Head of caudate nucleus (tissue), 42 donors: Measurements from ENCODE around the gene FXN.
A peak's percentile ranks its signal among the peaks of the same experiment; 100 is the strongest.
"Not testable (repeated sequence)": the region's sequence is repeated elsewhere in the genome, so short reads cannot be mapped to it uniquely, and the experiment has no call there.

Experiments
- DNase-seq, 42 donors: peaks; one replicate each; pipeline versions ENCODE4 v3.0.0 to v3.0.0-alpha.2; 2020 to 2021; ENCODE audit warnings: mixed read lengths in 7 of 42
- intact Hi-C: fragments of 100-400 bp; cut with DNase I; formaldehyde crosslinking; loops from one replicate; pipeline ENCODE4 v1.15.0; 2022

The FXN gene

GRCh38 chr9:69089491-69089890 lies 53.9 kb downstream of the FXN start:
- DNase-seq, result no peak
- intact Hi-C loops, result no loop called here

- DNase-seq, result no peak
- intact Hi-C loops, result no loop called here
Measured at GRCh38 chr9:69090140-69090750, 54.7 kb downstream of the FXN start.

DNA sequence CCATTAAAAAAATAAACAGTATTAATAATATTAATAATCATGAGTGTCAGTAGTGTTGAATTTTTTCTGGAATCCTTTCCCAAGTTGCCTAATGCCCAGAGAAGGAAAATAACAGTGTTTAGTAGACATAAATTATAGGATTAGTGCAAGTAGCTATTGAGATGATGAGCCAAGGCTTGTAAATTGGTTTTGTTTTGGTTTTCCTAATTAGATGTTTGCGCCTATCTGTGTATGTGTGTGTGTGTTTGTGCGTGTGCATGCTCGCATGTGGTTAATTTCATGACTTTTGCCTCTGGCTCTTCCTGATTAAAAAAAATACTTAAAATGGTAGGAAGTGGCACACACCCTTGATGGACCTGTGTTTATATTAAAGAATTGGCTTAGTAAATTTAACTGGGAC lies 55.4 kb downstream of the FXN start:
- intact Hi-C loops, result no loop called here
- DNase-seq, result no peak

- DNase-seq, result no peak
Measured at GRCh38 chr9:69093471-69094103, 58.0 kb downstream of the FXN start.

DNA sequence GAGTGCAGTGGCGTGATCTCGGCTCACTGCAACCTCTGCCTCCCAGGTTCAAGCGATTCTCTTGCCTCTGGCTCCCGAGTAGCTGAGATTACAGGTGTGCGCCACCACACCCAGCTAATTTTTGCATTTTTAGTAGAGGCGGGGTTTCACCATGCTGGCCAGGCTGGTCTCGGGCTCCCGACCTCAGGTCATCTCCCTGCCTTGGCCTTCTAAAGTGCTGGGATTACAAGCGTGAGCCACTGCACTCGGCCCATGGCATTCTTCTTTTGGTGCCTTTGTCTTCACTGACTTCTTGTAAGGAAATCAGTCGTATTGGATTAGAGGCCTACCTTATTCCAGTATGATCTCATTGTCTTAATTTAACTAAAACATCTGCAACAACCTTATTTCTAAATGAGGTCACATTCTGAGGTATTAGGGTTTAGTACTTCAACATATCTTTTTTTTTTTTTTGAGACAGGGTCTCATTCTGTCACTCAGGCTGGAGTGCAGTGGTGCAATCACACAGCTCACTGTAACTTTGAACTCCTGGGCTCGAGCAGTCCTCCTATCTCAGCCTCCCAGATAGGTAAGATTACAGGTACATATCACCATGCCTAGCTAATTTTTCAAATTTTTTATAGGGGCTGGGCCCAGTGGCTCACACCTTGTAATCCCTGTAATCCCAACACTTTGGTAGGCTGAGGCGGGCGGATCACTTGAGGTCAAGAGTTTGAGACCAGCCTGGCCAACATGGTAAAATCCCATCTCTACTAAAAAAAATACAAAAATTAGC lies 59.0 kb downstream of the FXN start:
- DNase-seq, intact Hi-C loops: not testable (repeated sequence)

More at GRCh38 chr9:69093471-69094103, 58.0 kb downstream of the FXN start:
- intact Hi-C loops, result no loop called here

DNA sequence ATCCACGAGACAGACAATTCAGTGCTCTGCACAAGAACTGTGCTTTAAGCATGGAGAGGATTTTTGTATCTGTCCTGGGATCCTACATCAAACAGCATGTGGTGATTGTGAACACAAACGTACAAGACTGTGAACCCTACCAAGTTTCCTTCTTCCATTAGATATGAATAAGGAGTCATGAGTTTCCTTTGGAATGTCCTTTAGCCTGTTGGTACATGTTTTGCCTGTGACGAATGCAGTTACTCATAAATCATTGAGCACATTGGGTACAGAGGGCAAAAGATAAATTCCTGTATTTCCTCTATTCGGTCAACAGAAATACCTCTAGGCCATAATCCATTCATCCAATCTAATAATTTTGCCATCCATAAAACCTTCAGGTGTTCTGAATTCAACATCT lies 61.5 kb downstream of the FXN start:
- DNase-seq, result no peak
- intact Hi-C loops, result no loop called here

GRCh38 chr9:69097923-69098593 lies 62.5 kb downstream of the FXN start:
- DNase-seq, result no peak
- intact Hi-C loops, result no loop called here

DNA sequence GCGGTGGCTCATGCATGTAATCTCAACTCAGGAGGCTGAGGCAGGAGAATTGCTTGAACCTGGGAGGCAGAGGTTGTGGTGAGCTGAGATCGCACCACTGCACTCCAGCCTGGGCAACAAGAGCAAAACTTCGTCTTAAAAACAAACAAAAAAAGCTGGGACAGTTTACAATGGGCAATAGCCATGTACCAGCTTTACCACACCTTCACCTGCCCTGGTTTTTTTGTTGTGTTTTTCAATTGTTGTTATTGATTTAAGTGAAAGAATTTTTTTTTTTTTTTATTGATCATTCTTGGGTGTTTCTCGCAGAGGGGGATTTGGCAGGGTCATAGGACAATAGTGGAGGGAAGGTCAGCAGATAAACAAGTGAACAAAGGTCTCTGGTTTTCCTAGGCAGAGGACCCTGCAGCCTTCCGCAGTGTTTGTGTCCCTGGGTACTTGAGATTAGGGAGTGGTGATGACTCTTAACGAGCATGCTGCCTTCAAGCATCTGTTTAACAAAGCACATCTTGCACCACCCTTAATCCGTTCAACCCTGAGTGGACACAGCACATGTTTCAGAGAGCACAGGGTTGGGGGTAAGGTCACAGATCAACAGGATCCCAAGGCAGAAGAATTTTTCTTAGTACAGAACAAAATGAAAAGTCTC lies 67.9 kb downstream of the FXN start:
- intact Hi-C loops, DNase-seq: not testable (repeated sequence)

DNA sequence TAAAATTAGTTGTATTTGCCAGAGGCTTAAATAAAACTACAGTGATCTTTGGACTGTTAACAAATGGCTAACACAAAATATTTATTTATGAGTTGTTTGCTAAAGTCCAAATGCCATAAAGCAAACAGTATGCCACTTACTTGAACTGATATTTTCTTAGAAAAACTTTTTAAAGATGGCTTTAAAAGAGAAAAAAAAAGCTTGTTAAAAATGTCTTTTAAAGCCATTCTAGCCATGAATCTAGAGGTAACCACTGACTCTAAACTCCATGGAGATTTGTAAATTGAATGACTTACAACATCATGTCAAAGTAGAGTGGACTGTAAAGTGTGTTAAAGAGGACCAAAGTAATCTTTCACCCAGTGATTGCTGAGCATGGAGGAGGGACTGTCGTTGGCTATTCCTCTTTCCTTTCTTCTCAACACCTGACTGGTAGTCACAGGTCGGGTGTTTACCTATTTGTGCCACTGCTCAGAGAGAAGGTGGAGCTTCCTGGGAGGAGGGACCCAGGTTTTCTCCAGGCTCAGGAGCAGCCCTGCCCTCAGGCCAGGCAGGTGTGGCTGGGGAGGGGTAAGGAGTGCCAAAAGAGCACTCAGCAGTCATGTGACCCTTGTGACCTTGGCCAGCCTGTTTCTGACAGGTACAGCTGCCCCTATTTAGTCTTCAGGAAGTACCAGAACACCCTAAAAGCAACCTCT lies 69.4 kb downstream of the FXN start:
- DNase-seq, result no peak
- intact Hi-C loops, result no loop called here

DNA sequence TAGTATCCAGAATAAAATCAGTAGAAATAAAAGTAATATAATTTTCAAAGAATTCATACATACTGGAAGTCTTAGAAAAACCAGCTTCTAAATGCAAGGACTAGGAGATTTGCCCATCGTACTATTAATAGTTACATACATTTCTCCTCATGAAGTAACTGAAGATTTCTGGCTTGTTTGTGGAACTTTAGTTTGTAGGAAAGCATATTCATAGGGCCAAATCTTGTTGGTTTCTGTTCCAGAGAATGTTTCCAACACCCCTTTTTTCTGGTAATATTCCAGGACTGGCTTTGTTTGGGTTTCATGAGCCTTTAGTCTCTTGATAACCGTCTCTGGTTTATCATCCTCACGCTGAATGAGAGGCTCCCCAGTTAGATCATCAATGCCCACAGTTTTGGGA lies 72.2 kb downstream of the FXN start:
- DNase-seq, result no peak
- intact Hi-C loops, result no loop called here

GRCh38 chr9:69108706-69109105 lies 73.2 kb downstream of the FXN start:
- intact Hi-C loops, result not testable (repeated sequence)
- DNase-seq, result peak in 1 of 42 donors; percentile 29

- no peak for DNase-seq
- intact Hi-C loops, result no loop called here
Measured at GRCh38 chr9:69109152-69109551, 73.6 kb downstream of the FXN start.

DNA sequence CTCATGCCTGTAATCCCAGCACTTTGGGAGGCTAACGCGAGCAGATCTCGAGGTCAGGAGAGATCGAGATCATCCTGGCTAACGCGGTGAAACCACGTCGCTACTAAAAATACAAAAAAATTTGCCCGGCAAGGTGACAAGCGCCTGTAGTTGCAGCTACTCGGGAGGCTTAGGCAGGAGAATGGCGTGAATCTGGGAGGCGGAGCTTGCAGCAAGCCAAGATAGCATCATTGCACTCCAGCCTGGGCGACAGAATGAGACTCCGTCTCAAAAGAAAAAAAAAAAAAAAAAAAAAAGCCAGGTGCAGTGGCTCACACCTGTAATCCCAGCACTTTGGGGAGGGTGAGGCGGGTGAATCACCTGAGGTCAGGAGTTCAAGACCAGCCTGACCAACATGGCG lies 77.1 kb downstream of the FXN start:
- DNase-seq, result peak in 2 of 42 donors; percentile 19 to 37
- intact Hi-C loops, result not testable (repeated sequence)

DNA sequence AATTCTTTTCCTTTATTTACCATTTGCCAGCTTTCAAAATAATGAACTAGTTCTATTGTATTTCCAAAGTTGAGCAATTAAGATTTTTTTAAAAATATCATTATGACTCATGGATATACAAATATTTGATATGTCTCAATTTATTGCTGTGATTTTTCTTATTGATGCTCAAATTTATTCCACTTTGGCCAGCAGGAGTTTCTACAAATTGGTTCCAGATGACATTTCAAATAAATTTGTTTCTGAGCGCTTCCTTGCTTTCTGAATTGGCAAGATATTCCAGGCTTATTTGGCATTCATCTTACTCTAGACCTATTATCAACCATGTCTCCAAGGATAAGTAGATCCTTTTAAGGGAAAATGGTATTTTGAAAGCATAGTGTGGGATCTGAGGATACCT lies 80.1 kb downstream of the FXN start:
- DNase-seq, result no peak
- intact Hi-C loops, result no loop called here

- peak in 1 of 42 donors; percentile 27 for DNase-seq
- intact Hi-C loops, result no loop called here
Measured at GRCh38 chr9:69118656-69119055, 83.1 kb downstream of the FXN start.

GRCh38 chr9:69120380-69121154 lies 85.0 kb downstream of the FXN start:
- DNase-seq, result peak in 4 of 42 donors; percentile 16 to 48 (median 26)
- intact Hi-C loops, result loop anchor here (10.0 kb wide), 1 partner anchor 74 kb away; no protein-coding TSS in a partner anchor

DNA sequence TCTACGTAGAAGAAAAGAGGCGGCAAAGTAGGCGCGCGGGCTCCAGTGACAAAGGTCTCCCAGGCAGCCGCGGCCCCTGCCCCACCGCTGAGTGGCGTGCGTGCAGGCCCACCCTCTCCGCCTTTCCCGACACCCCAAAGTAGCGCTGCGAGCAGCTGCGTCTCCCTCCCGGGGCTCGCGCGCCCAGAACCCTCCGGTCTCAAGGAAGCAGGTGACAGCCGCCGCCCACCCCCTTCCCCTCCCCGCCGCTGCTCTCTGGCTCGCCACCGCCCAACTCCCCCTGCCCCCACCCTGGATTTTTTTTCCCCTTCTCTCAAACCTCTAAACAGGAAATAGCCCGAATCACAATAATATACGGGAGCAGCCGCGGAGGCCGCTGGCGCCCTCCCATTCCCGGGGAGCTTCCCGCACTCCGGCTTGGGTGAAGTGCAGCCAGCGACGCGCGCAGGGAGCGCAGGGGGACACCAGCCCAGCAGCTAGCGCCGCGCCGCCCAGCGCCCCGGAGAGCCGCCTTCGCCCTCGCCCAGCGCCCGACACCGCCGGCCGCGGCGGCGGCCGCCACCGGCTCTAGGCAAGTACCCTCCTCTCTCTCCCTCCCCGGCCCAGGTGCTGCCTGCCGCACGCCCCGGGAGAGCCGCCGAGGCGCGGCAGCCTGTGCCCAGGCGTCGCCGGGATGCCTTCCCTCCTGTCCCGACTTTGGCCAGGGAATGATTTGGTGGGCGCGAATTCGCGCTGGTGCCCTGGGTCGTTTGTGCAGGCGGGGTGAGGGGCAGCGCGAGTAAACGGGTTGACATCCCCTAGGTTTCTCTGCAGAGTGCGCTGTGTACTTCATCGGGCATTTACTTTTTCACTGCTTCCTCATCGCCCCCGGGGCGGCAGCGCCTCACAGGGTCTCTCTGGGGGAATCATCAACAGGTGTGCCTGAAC lies 85.9 kb downstream of the FXN start:
- peak; percentile 14 to 79 (median 52) for DNase-seq
- intact Hi-C loops, result loop anchor here (10.0 kb wide), 1 partner anchor 73 kb away; no protein-coding TSS in a partner anchor
